PC-9 (cell line): Measurements from ENCODE around the gene DPM2. TPM values are rescaled to one million over a fixed set of nuclear protein-coding genes. Genes with fewer than 3 reads are reported as not detected.

Source experiments
- BruUV-seq: library from RNA; stranded (reverse); fragments of 400-500 nt; replicated peaks from 2 replicates; lab custom pipeline; 2021; lab: Mats Ljungman, UMichigan
- CTCF ChIA-PET: fragments of 300-600 bp; sonication (Branson Sonifier 250); formaldehyde crosslinking; loops from one replicate; lab custom pipeline; 2022; ENCODE audit warnings: antibody characterized with exemption; lab: Charles Lee
- POLR2A ChIA-PET: fragments of 300-600 bp; sonication (Branson Sonifier 250); formaldehyde crosslinking; loops from one replicate; lab custom pipeline; 2022; ENCODE audit warnings: antibody characterized with exemption; ENCODE audit not compliant: unreplicated experiment; lab: Charles Lee
- DNase-seq, 2 experiments: peaks; one replicate each; pipeline versions ENCODE4 v3.0.0 to v3.0.0-alpha.2; 2015 to 2022; ENCODE audit warnings: mixed read lengths in 1 of 2
- H2AFZ ChIP-seq: fragments of 200-600 bp; sonication (generic); 2 replicates; pipeline ENCODE4 v1.8.1; 2017; ENCODE audit warnings: antibody characterized with exemption
- H3F3A ChIP-seq: fragments of 200-600 bp; sonication (generic); 2 replicates; pipeline ENCODE4 v1.8.1; 2017; ENCODE audit warnings: antibody characterized with exemption, mild to moderate bottlenecking, low read depth; ENCODE audit not compliant: insufficient read depth
- H3K27ac ChIP-seq: fragments of 200-600 bp; sonication (generic); 2 replicates; pipeline ENCODE4 v1.6.1; 2016; ENCODE audit warnings: mixed run types
- H3K27me3 ChIP-seq: fragments of 200-600 bp; sonication (generic); 2 replicates; pipeline ENCODE4 v1.6.1; 2016; ENCODE audit warnings: low read depth, mixed run types; ENCODE audit not compliant: insufficient read depth
- H3K36me3 ChIP-seq: fragments of 200-600 bp; sonication (generic); 2 replicates; pipeline ENCODE4 v1.6.1; 2016; ENCODE audit warnings: low read depth, mixed run types
- H3K4me1 ChIP-seq: fragments of 200-600 bp; sonication (generic); replicated peaks from 2 replicates; pipeline ENCODE4 v1.6.1; 2016; ENCODE audit warnings: mixed run types; ENCODE audit not compliant: insufficient read depth
- H3K4me2 ChIP-seq: fragments of 200-600 bp; sonication (generic); 2 replicates; pipeline ENCODE4 v1.6.1; 2017; ENCODE audit warnings: mixed run types
- H3K4me3 ChIP-seq: fragments of 200-600 bp; sonication (generic); 2 replicates; pipeline ENCODE4 v1.6.1; 2016; ENCODE audit warnings: mixed run types
- H3K79me2 ChIP-seq: fragments of 200-600 bp; sonication (generic); 2 replicates; pipeline ENCODE4 v1.6.1; 2017; ENCODE audit warnings: low read depth, mixed run types
- H3K9me2 ChIP-seq: fragments of 200-600 bp; sonication (generic); 2 replicates; pipeline ENCODE4 v1.8.1; 2017; ENCODE audit warnings: mild to moderate bottlenecking; ENCODE audit not compliant: insufficient read depth
- H3K9me3 ChIP-seq: fragments of 200-600 bp; sonication (generic); 2 replicates; pipeline ENCODE4 v1.8.1; 2016; ENCODE audit warnings: low read depth; ENCODE audit not compliant: insufficient read depth
- H4K20me1 ChIP-seq: fragments of 200-600 bp; sonication (generic); 2 replicates; pipeline ENCODE4 v1.8.1; 2017; ENCODE audit not compliant: insufficient read depth
- EZH2 ChIP-seq: fragments of 200-600 bp; sonication (generic); IDR thresholded peaks from 2 replicates; pipeline ENCODE4 v1.8.0; 2017; ENCODE audit warnings: antibody characterized with exemption, low read depth
- intact Hi-C: fragments of 100-400 bp; cut with micrococcal nuclease; formaldehyde crosslinking; loops from one replicate; pipeline ENCODE4 v1.10.0; 2022; ENCODE audit not compliant: unreplicated experiment
- total RNA-seq: library from RNA; stranded (reverse); gene quantifications from 2 replicates; pipeline ENCODE4 v1.2.3, GENCODE V29; 2021
- TF ChIP-seq, protein P1 (sequence below): fragments of 200-600 bp; sonication (generic); conservative IDR thresholded peaks from 2 replicates; pipeline ENCODE4 v1.6.1; 2017; ENCODE audit warnings: mixed run types, antibody characterized with exemption, mild to moderate bottlenecking, moderate library complexity

Gene DPM2
- total RNA-seq, 1 experiment from 2014 or later: 79.4 TPM

DNA sequence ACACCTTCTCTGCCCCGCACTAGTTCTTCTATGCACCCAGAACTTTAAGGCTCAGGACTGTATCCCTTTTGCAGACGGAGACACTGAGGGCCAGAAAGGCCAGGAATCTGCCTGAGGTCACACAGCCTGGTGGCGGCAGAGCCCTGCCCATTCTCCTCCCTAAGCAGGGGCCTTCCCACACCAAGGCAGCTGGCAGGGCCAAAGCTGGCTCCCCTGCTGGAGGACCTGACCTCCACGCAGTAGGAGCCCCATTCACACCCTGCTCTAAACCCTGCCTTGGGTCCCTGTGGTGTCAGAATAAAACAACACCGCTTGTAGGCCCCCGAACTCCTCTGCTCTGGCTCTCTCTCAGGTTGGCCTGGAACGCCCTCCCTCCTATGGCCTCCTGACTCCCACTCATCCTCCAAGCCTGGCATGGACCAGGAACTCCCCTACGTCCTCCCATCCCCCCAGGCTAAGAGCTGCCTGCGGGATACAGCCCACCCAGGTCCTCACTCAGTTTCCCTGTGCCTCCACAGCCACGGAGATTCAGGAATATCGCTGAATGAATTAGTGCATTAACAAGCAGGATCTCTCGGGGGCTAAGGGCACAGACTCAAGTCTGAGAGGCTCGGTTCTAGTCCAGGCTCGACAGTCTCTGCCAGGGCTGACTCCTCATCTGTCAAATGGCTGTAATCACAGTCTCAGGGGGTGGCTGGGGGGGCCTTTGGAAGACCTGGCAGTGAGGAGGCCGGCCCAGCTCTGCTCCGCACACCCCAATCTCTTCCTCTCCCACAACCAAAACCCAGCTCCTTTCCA, 41.1 kb downstream of the DPM2 start:
- TF ChIP-seq, protein P1, sequence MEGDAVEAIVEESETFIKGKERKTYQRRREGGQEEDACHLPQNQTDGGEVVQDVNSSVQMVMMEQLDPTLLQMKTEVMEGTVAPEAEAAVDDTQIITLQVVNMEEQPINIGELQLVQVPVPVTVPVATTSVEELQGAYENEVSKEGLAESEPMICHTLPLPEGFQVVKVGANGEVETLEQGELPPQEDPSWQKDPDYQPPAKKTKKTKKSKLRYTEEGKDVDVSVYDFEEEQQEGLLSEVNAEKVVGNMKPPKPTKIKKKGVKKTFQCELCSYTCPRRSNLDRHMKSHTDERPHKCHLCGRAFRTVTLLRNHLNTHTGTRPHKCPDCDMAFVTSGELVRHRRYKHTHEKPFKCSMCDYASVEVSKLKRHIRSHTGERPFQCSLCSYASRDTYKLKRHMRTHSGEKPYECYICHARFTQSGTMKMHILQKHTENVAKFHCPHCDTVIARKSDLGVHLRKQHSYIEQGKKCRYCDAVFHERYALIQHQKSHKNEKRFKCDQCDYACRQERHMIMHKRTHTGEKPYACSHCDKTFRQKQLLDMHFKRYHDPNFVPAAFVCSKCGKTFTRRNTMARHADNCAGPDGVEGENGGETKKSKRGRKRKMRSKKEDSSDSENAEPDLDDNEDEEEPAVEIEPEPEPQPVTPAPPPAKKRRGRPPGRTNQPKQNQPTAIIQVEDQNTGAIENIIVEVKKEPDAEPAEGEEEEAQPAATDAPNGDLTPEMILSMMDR: no peak
- TF ChIP-seq EZH2: no peak
- Histone ChIP-seq H3K4me3 (no peak overlapping the region), H3K36me3 (peaks cover 24% of the 10 kb centered on the region), H3K27me3 (no peaks in the 10 kb centered on the region), H3K27ac (no peak overlapping the region), H3K9me3 (peaks cover 8% of the 10 kb centered on the region; the same call in 1 of the 2 replicates), H4K20me1 (no peaks in the 10 kb centered on the region), H3K4me2 (no peak overlapping the region), H3F3A (peaks cover 20% of the 10 kb centered on the region; the same call in 1 of the 2 replicates), H3K79me2 (peaks cover 4% of the 10 kb centered on the region; the same call in 1 of the 2 replicates), H2AFZ (no peak overlapping the region), H3K4me1 (peaks cover 21% of the 10 kb centered on the region; the same call in 1 of the 2 replicates), H3K9me2 (no peaks in the 10 kb centered on the region)
- no TSS peak for BruUV-seq
- CTCF ChIA-PET: interaction anchor here (0.5 to 1.0 kb wide), 3 partner anchors 27 to 983 kb away, joined by 3 to 6 read pairs (median 6); no protein-coding TSS in a partner anchor
- DNase-seq: no peak
- intact Hi-C loops: no loop called here
- POLR2A ChIA-PET: no interaction called here

DNA sequence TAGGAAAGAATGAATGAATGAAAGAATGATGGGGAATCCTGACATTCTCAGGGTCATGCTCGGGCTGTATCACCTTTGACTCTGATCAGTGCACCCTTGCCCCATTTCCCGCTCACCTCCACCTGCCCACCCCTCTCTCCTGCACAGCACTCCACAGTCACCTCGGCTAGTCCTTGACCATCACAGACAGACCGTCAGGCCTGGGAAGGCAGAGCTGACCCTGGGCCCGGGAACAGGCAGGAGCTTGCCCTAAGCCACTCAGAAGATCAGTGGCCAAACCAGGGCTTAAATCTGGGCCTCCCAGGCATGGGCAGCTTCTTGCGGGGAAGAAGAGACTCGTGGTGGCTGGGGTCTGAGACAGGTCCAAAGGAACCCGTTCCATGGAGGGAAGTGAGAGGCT, 41.8 kb downstream of the DPM2 start:
- peaks cover 12% of the 10 kb centered on the region; the same call in 1 of the 2 replicates for H3F3A ChIP-seq
- POLR2A ChIA-PET: no interaction called here

DNA sequence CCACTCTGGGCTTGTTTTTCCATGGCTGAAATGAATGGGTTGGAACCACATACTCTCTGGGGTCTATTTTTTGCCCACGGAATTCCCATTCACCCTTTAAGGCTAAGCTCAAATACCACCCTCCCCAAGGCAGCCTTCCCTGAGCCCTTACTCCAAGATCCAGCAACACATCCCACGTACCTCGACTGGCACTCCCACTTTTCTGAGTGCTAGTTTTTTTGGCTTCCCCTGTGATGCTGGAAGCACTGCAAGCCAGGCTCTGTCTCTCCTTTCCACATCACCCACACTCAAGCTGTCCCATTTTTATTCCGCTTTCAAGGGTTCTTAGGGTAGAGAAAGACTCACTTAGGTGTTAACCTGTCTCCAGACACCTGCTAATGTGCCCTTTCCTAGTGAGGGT, 44.3 kb downstream of the DPM2 start:
- TF ChIP-seq EZH2: no peak
- TF ChIP-seq, protein P1: no peak
- H3K9me2 ChIP-seq: no peaks in the 10 kb centered on the region
- peaks cover under 1% of the 10 kb centered on the region; the same call in 1 of the 2 replicates for H3F3A ChIP-seq
- H4K20me1 ChIP-seq: no peaks in the 10 kb centered on the region
- H3K4me3 ChIP-seq: no peak overlapping the region
- no peak overlapping the region for H3K27ac ChIP-seq
- 0 out of 2 replicates have a peak, but pooled peaks cover 3% of the 10 kb centered on the region for H3K4me1 ChIP-seq
- intact Hi-C loops: no loop called here
- no peak overlapping the region for H2AFZ ChIP-seq
- POLR2A ChIA-PET: no interaction called here
- no peak for DNase-seq
- H3K36me3 ChIP-seq: peaks cover 24% of the 10 kb centered on the region
- H3K9me3 ChIP-seq: peaks cover 8% of the 10 kb centered on the region; the same call in 1 of the 2 replicates
- peaks cover 4% of the 10 kb centered on the region; the same call in 1 of the 2 replicates for H3K79me2 ChIP-seq
- CTCF ChIA-PET: no interaction called here
- BruUV-seq: no TSS peak
- H3K27me3 ChIP-seq: no peaks in the 10 kb centered on the region
- no peak overlapping the region for H3K4me2 ChIP-seq

More for the DNA sequence above, 41.8 kb downstream of the DPM2 start:
- TF ChIP-seq EZH2: no peak
- TF ChIP-seq, protein P1: no peak
- H3K36me3 ChIP-seq: peaks cover 24% of the 10 kb centered on the region
- H3K79me2 ChIP-seq: peaks cover 4% of the 10 kb centered on the region; the same call in 1 of the 2 replicates
- no TSS peak for BruUV-seq
- peaks cover 8% of the 10 kb centered on the region; the same call in 1 of the 2 replicates for H3K9me3 ChIP-seq
- no peaks in the 10 kb centered on the region for H4K20me1 ChIP-seq
- H3K4me1 ChIP-seq: peaks cover 16% of the 10 kb centered on the region; the same call in 1 of the 2 replicates
- no peak overlapping the region for H3K27ac ChIP-seq
- DNase-seq: no peak
- no peak overlapping the region for H2AFZ ChIP-seq
- no peaks in the 10 kb centered on the region for H3K9me2 ChIP-seq
- CTCF ChIA-PET: no interaction called here
- H3K4me2 ChIP-seq: no peak overlapping the region
- intact Hi-C loops: no loop called here
- H3K4me3 ChIP-seq: no peak overlapping the region
- H3K27me3 ChIP-seq: no peaks in the 10 kb centered on the region
